ENCODE data around the gene CENPQ.

DNA sequence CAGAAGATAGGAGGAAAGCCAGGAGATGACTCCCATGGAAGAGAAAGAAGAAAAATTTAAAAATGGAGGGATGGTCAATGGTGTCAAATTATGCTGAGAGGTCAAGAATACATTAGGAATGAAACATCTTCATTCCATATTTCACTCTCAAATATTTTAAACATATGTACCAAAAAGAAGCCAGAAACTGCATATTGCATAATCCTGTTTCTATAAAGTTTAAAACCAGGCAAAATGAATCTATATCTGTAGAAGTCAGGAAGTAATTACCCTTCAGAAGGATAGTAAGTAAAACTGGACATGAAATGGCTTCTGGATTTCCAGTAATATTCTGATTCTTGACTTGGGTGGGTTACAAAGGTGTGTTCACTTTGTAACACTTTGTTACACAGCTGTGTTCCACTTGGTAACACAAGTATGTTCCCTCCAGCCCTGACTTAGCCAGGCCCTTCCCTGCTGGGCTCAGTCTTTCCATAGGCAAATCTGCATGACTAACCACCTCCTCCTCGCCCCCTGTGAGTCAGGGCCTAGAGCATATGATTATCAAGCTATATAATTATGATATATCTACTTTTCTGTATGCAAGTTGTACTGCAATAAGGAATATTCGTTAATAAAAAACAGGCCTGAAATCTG is 67.1 kb downstream of the CENPQ start:
- no peak for TF ChIP-seq POLR2A (IDR thresholded peaks at IDR 0.05)
- TF ChIP-seq, protein P1, sequence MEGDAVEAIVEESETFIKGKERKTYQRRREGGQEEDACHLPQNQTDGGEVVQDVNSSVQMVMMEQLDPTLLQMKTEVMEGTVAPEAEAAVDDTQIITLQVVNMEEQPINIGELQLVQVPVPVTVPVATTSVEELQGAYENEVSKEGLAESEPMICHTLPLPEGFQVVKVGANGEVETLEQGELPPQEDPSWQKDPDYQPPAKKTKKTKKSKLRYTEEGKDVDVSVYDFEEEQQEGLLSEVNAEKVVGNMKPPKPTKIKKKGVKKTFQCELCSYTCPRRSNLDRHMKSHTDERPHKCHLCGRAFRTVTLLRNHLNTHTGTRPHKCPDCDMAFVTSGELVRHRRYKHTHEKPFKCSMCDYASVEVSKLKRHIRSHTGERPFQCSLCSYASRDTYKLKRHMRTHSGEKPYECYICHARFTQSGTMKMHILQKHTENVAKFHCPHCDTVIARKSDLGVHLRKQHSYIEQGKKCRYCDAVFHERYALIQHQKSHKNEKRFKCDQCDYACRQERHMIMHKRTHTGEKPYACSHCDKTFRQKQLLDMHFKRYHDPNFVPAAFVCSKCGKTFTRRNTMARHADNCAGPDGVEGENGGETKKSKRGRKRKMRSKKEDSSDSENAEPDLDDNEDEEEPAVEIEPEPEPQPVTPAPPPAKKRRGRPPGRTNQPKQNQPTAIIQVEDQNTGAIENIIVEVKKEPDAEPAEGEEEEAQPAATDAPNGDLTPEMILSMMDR (IDR thresholded peaks at IDR 0.05): no peak

Data from lower leg skin (tissue), 3 donors.